ENCODE measurements around the gene SPRR1B.

GRCh38 chr1:152983743-152984142 lies 47.3 kb upstream of the SPRR1B start, which contains the start of gene SPRR1A:
- TF ChIP-seq CTCF (IDR thresholded peaks at IDR 0.05), result no peak
- TF ChIP-seq ZFX (IDR thresholded peaks at IDR 0.05; ENCODE audit: borderline replicate concordance), result no peak

All from 22Rv1 (cell line).